GM12878 (cell line): ENCODE data around the gene PTGR2. TPM values are rescaled to one million over a fixed set of nuclear protein-coding genes. Genes with fewer than 3 reads are reported as not detected.

ENCODE experiments used
- NR2F1 ChIP-seq: fragments of 450-650 bp; conservative IDR thresholded peaks from 2 replicates; pipeline ENCODE4 v1.6.1; 2017; ENCODE audit warnings: mild to moderate bottlenecking
- POLR2AphosphoS5 ChIP-seq: IDR thresholded peaks from 2 replicates; pipeline ENCODE4 v1.6.1; 2011; ENCODE audit warnings: mild to moderate bottlenecking, low read length, inconsistent platforms
- SPI1 ChIP-seq: IDR thresholded peaks from 2 replicates; pipeline ENCODE4 v1.6.1; 2011; ENCODE audit warnings: low read depth, mild to moderate bottlenecking, low read length, moderate library complexity, borderline replicate concordance; ENCODE audit not compliant: insufficient read depth
- ZNF622 ChIP-seq: fragments of 450-650 bp; IDR thresholded peaks from 2 replicates; pipeline ENCODE4 v1.6.1; 2017; ENCODE audit warnings: mild to moderate bottlenecking, inconsistent platforms
- polyA plus RNA-seq, 11 experiments: library from polyadenylated mRNA; depleted of rRNA in 4 of 11; unstranded in 6 of 11; stranded (reverse) in 5 of 11; fragments of >200 nt; fragmentation: Nextera tagmentation in 4 of 11; fragmentation: Illumina TruSeq in 1 of 11; extraction: Ambion mirVana in 4 of 11; extraction: Trizol in 1 of 11; gene quantifications; 1 replicate in 1 of 11; 2 replicates in 10 of 11; pipeline versions ENCODE4 v1.2.1 to v1.2.3, GENCODE V29; 2011 to 2016; ENCODE audit warnings: inconsistent platforms in 2 of 11, missing spikeins in 2 of 11, low read depth in 1 of 11
- total RNA-seq, 4 experiments: library from RNA; depleted of rRNA in 3 of 4; stranded (reverse); fragments of >200 nt in 3 of 4; fragmentation: Illumina TruSeq in 1 of 4; extraction: Trizol in 1 of 4; gene quantifications; 2 replicates each; pipeline versions ENCODE4 v1.2.1 to v1.2.3, GENCODE V29; 2013 to 2021
- TF ChIP-seq, protein P1 (sequence below): fragments of 450-650 bp; IDR thresholded peaks from 2 replicates; pipeline ENCODE4 v1.6.1; 2018; ENCODE audit warnings: mild to moderate bottlenecking, low read depth, moderate library complexity; ENCODE audit not compliant: partially characterized antibody
- TF ChIP-seq, protein P2 (sequence below): fragments of 450-650 bp; IDR thresholded peaks from 2 replicates; pipeline ENCODE4 v1.6.1; 2017; ENCODE audit warnings: mild to moderate bottlenecking, moderate library complexity
- TF ChIP-seq, protein P3 (sequence below): IDR thresholded peaks from 2 replicates; pipeline ENCODE4 v1.6.1; 2011; ENCODE audit warnings: borderline replicate concordance, low read depth, mild to moderate bottlenecking, moderate library complexity, low read length; ENCODE audit not compliant: insufficient read depth, poor library complexity, severe bottlenecking
- TF ChIP-seq, protein P4 (sequence below): IDR thresholded peaks from 2 replicates; pipeline ENCODE4 v1.6.1; 2012; ENCODE audit warnings: low read length, inconsistent platforms

PTGR2 gene
- total and polyA plus RNA-seq, 10 of the 15 experiments (the other 5 are each of a cell fraction or from before 2014, with no cell fraction given) = 3.3 to 12.8 (median 8.4) TPM

DNA sequence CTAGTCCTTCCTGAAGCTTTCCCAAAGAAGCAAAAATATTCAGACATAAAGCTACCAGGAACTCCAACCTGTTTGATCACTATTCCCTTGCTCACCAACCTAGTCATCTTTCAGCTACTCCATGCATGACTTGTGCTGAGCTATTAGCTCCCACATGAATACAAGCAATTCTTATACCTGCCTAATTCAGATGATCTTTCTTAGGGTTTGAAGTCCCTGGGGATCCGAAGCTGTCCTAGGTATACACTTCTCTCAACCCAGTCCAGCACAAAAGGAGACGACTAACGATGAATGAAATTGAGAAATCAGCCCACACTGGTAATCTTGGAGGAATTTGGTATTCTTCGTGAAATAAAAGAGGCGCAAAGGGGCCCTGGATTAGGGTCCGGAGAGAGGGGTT is 631 bp upstream of the PTGR2 start (continued):
- TF ChIP-seq, protein P1, sequence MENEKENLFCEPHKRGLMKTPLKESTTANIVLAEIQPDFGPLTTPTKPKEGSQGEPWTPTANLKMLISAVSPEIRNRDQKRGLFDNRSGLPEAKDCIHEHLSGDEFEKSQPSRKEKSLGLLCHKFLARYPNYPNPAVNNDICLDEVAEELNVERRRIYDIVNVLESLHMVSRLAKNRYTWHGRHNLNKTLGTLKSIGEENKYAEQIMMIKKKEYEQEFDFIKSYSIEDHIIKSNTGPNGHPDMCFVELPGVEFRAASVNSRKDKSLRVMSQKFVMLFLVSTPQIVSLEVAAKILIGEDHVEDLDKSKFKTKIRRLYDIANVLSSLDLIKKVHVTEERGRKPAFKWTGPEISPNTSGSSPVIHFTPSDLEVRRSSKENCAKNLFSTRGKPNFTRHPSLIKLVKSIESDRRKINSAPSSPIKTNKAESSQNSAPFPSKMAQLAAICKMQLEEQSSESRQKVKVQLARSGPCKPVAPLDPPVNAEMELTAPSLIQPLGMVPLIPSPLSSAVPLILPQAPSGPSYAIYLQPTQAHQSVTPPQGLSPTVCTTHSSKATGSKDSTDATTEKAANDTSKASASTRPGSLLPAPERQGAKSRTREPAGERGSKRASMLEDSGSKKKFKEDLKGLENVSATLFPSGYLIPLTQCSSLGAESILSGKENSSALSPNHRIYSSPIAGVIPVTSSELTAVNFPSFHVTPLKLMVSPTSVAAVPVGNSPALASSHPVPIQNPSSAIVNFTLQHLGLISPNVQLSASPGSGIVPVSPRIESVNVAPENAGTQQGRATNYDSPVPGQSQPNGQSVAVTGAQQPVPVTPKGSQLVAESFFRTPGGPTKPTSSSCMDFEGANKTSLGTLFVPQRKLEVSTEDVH = no peak
- TF ChIP-seq ZNF622 (no peak), POLR2AphosphoS5 (no peak), NR2F1 (no peak), SPI1 (no peak)
- TF ChIP-seq, protein P2, sequence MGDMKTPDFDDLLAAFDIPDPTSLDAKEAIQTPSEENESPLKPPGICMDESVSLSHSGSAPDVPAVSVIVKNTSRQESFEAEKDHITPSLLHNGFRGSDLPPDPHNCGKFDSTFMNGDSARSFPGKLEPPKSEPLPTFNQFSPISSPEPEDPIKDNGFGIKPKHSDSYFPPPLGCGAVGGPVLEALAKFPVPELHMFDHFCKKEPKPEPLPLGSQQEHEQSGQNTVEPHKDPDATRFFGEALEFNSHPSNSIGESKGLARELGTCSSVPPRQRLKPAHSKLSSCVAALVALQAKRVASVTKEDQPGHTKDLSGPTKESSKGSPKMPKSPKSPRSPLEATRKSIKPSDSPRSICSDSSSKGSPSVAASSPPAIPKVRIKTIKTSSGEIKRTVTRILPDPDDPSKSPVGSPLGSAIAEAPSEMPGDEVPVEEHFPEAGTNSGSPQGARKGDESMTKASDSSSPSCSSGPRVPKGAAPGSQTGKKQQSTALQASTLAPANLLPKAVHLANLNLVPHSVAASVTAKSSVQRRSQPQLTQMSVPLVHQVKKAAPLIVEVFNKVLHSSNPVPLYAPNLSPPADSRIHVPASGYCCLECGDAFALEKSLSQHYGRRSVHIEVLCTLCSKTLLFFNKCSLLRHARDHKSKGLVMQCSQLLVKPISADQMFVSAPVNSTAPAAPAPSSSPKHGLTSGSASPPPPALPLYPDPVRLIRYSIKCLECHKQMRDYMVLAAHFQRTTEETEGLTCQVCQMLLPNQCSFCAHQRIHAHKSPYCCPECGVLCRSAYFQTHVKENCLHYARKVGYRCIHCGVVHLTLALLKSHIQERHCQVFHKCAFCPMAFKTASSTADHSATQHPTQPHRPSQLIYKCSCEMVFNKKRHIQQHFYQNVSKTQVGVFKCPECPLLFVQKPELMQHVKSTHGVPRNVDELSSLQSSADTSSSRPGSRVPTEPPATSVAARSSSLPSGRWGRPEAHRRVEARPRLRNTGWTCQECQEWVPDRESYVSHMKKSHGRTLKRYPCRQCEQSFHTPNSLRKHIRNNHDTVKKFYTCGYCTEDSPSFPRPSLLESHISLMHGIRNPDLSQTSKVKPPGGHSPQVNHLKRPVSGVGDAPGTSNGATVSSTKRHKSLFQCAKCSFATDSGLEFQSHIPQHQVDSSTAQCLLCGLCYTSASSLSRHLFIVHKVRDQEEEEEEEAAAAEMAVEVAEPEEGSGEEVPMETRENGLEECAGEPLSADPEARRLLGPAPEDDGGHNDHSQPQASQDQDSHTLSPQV = no peak
- TF ChIP-seq, protein P3, sequence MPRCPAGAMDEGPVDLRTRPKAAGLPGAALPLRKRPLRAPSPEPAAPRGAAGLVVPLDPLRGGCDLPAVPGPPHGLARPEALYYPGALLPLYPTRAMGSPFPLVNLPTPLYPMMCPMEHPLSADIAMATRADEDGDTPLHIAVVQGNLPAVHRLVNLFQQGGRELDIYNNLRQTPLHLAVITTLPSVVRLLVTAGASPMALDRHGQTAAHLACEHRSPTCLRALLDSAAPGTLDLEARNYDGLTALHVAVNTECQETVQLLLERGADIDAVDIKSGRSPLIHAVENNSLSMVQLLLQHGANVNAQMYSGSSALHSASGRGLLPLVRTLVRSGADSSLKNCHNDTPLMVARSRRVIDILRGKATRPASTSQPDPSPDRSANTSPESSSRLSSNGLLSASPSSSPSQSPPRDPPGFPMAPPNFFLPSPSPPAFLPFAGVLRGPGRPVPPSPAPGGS = no peak
- TF ChIP-seq, protein P4, sequence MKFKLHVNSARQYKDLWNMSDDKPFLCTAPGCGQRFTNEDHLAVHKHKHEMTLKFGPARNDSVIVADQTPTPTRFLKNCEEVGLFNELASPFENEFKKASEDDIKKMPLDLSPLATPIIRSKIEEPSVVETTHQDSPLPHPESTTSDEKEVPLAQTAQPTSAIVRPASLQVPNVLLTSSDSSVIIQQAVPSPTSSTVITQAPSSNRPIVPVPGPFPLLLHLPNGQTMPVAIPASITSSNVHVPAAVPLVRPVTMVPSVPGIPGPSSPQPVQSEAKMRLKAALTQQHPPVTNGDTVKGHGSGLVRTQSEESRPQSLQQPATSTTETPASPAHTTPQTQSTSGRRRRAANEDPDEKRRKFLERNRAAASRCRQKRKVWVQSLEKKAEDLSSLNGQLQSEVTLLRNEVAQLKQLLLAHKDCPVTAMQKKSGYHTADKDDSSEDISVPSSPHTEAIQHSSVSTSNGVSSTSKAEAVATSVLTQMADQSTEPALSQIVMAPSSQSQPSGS = no peak
